HG02943 (cell line): ENCODE data around the gene SLC39A11.

Experiments
- ATAC-seq: cut with Tn5 transposase; IDR thresholded peaks from one replicate; pipeline ENCODE4 v1.9.1; 2021; ENCODE audit warnings: mild to moderate bottlenecking, low read depth, moderate library complexity; ENCODE audit not compliant: unreplicated experiment

The SLC39A11 gene

DNA sequence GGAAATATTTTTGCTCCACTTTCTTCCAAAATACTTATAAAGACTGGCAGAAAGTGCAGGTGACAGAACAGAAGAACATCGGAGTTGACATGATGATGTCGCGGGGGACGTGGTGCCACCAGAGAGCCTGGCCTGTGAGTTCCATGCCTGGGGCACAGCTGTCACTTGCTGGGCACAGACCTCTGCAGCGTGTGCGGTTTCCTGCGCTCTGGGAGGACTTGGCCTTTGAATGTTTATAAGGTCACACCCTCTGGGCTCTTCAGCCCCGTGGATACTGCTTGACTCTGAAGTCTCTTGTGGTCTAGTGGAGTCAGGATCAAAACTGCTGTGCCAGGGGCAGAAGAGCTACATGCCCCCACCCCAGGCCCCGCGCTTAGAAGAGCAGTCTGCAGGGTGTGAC is 357.9 kb downstream of the SLC39A11 start:
- ATAC-seq = no peak

DNA sequence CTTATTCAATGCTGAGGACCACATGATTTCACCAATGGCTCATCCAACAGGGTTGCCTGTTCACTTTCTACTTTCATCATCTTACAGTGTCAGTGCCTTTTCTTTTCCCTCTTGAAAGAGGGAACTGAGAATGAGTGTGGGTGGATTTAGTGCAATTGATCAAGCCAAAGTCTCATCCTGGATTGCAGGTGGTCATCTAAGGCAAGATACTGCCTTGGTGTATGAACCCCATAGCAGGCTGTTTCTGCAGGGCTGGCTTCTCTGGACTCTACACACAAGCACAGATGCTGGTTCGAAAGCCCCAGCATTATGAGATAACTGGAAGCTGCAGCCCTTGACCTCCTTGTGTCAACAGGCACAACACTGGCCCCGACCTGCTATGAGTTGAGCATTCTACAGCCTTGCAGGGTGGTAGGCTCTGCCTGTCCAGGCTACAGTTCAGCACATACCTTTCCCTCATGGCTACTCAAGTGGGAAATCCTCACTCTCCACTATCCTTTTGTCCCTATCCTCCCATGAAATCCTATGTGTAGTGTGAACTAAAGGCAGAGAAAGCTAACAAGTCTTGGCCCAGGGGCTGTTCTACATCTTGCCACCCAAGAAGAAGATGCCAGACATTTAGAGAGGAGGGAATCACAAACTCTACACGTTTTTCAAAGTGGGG is 358.7 kb downstream of the SLC39A11 start:
- ATAC-seq = no peak

DNA sequence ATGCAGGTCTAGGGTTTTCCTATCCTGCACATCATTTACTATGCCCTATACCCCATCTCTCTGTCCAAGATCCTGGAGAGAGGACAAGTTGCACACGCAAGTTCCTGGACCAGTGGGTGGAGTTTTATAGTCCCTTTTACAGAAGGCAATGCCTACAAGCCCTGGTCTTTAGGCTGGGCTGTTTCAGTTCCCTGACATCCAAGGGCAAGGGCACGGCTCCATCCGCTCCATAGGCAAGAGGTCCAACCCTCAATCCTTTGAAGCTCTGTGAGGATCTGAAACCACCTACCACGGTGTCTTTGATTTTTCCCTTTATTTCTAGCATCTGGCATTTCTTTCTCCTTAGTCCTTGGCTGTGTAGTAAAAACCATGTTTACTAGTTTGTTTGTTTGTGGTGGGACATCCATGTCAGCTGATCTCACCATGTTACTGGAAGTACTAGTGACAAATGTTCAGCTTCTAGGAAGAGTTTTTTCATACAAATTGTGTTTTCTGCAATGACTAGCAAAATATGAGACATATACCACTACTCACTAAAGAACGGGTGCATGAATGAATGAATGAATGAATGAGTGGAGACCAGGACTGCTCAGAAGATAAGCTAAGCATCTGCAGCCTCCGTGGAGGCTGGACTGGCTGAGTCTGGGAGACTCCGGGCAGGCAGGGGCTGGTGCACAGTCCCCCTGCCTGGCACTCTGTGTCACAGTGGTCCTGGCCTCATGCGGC is 359.4 kb downstream of the SLC39A11 start:
- ATAC-seq = no peak

DNA sequence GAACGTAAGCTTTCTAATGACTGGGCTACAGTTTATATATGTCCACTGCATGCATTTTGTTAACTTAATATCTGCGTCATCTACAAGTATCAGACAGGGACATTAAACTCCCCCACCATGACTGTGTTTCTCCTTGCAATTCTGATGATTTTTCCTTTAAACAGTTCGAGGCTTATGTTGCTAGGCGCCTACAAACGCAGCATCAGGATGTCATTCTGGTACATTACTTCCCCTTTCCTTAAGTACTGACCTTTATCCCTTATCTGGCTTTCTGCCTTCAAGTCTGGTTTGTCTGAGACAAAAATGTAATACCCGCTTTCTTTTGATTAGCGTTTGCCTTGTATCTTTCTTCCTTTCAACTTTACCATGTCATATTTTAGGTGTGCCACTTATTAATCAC is 362.4 kb downstream of the SLC39A11 start:
- ATAC-seq = no peak

DNA sequence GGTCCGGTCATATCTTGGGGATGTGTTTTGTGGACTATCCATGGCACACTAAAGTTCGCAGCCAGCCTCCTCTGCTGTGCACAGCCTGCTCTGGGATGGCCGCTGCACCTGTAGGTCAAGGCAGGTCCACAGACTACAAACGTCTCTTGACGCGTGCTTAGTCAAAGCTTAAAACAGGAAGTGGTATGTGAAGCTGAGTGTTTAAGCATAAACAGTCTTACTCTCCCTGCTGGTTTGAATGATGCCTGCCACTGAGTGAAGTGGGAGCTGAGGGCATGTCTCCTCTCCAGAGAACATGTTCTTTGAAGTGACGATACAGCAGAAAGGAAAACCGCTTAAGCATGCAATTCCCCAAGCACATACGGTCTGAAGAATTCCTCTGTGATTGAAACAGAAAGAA is 365.6 kb downstream of the SLC39A11 start:
- peak; percentile 93 for ATAC-seq

DNA sequence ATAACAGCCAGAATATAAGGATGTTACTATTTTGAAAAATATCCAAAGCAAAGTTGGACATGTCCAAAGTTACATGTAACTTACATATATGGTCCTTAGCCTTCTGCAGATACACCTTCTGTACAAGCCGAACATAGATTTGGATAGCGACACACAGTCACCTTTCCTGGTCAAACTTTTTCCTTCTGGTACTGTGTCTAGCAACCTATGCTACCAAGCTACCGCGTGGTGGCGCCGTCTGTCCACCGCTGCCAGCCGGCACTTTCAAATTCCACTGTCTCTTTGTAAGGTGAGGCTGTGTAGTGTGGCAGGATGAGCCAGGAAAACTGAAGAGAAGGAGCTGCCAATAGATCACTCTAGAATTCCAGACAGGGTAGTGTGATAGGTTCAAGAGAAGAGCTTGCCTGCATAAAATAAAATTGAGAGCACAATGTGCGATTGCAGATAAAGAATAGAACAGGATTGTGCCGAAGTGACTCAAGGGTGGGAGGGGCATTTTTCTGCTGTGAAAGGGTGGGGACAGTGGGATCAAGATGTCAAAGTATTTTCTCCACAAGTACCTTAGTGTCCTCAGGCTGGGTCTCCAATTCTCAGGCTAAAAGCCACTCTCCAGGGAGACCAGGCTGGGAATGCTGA is 366.9 kb downstream of the SLC39A11 start:
- ATAC-seq = no peak

DNA sequence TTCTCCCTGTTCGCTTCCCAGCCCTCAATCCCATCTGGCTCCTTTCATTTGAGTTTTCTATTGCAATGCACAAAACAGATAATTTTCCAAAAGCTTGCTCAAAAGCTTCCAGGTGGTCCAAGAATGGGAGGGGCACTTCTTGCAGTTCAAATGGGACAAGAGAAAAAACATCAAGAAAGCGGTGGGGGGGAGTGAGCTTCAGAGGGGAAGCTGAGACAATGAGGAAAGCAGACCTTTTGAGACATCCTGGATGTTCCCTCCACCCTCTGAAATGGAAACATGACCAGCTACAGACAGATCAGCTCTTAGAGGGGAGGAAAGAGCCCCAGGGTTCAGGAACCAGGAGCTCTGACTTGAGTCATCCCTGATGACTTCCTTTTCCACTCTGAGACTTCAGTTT is 368.2 kb downstream of the SLC39A11 start:
- no peak for ATAC-seq

DNA sequence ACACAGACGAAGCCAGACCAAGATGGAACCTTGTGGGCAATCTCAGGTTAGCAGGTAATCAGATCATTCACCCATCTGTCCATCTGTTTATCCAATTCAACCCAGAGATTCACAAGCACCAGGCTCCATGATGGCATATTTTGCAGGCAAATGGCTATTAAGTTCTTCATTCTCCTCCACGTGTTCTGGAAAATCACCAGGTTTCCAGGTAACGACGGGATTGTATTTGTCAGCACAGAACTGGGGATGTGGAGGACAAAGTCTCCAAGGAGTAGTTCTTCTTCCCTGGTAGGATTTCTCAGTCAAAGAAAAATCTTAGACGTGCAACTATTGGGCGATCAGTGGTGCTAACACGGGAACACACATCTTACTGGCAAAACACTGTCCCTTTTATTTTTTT is 368.8 kb downstream of the SLC39A11 start:
- no peak for ATAC-seq

DNA sequence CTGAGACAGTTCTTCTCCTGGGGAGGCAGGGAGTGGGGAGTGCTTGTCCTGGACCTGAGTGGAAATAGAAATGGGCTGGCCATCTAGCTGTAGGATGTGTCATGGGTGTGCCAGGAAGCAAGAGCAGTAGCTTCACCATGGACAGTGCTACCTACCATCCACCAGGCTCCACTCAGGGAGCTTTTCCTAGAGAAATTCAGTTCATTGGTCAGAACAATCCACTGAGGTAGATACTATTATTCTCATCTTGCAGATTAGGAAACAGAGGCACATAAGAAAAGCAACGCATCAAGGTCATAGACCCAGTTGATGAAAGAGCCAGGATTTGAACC is 372.0 kb downstream of the SLC39A11 start:
- ATAC-seq = no peak

DNA sequence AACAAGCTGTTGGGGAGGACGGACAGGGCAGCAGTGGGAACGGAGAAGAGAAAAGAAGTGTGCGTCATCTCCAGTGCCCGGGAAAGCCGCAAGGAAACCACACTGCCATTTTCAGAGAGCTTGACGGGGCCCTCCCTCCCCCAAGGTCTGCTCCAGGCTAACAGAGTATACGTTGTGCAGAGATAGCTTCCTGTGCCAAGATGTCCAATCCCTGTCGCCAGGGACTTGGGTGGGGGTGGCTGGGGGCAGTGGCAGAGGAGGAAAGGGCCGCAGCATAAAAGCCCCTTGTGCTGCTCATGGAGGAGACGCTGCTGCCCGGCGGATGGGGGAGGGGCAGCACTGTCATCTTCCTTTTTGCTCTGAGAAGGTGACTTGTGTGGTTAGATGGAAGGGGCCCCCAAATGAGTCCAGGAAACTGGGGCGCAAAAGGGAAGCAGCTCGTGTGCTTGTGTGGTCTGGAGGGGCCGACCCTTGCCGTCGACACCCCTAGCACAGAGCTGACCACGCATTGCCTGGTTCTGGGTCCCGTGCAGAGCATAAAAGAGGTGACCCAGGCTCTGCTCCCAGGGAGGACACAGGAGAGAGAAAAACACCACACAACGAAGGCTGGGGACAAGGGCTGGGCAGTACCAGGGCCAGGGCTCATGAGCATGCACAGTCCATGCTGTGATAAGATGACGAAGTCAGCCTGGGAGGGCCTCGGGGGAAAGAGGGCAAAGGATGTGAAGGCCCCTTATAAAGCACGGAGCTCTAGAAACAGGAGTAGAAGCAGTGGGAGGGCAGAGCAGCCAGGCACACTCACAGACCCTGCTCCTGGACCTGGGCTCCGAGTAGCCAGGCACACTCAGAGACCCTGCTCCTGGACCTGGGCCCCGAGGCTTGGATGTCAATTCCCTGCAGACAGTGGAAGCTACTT is 372.7 kb downstream of the SLC39A11 start:
- ATAC-seq = peak; percentile 65

DNA sequence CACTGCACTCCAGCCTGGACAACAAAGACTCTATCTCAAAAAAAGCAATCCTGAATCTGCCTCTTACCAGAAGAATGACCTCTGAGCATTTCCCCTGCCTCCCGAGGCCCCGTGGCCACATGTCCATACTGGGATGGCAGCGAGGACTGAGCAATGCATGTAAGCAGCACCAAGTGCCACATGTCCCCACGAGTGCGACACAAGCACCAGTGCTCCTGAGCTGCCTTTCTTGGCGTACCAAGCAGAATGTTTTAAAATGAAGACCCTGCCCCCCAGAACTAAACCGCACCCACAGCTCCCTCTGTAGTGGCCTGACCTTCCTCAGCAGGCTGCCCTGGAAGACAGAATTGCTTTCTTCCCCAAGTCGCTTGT is 373.3 kb downstream of the SLC39A11 start:
- ATAC-seq = peak; percentile 6

DNA sequence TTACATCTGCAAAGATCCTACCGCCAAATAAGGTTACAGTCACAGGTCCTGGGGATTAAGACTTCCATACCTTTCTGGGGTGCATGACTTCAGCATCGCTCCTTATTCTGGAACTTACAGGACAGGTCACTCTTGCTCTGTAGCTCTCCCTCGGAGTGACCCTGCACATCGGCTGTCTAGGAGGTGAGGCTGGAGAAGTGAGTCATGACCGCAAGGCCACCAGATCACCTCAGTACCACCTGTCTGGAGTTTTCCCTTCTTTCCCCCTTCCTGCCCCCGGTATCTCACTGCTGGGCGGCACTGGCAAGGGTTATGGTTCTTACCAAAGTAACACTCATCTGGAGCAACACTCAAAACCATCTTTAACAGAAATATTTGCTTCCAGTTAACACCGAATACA is 374.8 kb downstream of the SLC39A11 start:
- ATAC-seq = no peak

DNA sequence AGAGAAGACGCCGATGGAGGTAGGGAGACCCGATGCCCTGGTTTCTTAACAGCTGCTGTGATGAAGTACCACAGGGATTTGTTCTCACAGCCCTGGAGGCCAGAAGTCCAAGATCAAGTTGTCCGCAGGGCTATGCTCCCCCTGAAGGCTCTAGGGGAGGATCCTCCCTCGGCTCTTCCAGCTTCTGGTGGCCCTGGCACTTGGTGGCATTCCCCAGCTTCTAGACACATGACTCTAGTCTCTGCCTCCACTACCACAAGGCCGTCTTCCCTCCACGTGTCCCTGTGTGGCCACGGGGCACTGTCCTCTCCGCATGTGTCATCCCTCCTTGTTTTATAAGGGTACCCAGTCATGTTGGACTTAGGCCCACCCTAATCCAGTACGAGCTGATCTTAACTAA is 375.2 kb downstream of the SLC39A11 start:
- ATAC-seq = no peak

DNA sequence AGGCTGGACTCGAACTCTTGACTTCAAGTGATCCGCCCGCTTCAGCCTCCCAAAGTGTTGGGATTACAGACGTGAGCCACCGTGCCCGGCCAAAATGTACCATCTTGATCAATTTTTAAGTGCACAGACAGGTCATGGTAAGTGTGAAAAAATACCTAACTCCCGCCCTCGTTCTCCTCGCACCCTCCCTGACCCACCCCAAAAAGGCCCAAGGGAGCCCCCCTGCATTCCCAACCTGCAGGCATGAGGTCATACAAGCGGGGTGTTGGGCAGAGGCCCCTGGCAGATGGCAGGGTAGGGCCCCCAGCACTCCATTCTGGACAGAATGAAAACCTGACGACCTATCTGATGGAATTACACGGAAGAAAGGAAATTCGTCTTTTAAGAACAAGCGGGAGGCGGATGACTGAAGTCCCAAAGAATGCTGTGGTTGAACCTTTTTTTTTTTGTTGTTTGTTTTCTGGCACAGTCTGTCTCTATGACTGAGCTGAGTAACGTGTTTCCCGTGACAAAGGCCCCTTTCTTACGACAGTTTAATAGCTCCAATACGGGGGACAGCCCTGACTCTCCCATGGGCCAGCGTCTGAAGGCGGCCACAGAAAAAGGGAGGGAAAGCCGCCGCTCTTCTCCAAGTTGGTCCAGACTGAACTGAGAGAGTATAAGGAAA is 376.4 kb downstream of the SLC39A11 start:
- ATAC-seq = no peak

DNA sequence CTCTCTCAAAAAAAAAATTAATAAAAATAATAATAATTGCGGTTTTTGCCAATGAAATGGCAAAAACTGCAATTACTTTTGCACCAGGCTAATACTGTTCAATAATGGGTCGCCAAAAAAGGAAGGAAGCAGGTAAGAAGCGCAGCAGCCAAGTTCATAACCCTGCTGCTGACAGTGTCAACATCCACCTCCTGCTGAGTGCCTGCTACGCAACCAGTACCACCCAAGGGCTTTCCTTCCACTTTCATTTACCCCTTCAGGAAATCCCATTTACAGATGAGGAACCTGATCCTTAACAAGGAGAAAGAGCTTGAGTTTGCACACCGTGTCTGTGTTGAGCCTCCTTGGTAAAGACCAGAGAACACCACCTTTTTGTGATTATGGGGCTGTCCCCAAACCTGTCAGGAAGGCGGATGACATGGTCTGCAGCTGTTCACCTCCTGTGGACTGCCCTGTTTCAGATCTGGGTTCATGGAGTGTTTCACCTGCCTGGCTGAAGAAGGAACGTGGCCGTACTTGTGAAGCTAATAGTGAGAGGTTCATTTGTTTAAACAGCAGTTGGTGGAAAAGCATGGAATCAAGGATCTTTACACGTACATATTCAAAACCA is 378.0 kb downstream of the SLC39A11 start:
- no peak for ATAC-seq

DNA sequence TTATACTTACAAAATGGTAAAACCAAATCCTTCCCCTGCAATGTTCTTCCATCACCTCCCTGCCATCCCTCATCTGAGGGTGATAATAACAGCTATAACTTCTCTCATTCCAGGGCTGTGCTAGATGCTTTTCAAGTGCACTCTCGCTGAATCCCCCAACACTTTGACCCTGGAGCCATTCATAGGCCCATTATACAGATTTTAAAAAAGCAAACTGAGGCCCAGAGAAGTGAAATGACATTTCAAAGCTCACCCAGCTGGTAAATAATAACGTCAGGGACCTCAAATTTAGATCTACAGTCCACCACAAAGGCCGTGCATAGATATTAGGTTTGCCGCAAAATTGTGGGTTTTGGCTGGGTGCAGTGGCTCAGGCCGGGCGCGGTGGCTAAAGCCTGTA is 378.8 kb downstream of the SLC39A11 start:
- ATAC-seq = no peak

DNA sequence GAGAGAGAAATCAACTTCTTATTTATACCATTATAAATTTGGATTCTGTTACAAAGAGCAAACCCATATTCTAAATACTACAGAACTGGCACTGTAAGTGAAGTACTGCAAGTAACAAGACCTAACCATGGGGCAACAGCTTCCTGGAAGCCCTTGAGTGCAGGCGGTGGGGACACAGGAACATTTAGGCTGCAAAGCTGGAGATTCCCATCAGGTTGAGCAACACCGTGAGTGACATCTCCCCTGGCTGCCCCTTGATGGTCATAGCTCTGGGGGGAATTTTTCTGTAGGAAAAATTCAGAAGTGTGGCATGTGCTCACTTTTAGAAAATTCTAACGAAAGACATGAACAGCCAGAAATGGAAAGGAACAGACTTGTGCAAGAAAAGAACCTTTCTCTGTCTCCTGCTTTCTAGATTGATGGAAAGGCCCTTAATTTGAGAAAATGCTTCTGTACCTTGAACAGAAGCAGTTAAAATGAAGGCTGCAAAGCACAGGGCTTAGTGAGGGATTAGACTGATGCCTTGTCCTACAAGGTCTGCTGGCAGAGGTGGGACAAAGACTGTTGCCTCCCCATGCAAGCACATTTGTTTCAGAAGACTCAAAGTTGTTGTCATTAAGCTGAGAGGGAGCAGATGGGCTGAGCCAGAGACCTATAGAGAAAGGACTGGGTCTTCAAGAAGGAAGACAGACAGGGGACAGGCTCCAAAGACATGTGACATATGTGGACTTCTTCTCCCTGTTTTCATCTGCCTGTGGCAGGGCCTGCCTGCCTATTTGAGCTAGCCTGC is 380.8 kb downstream of the SLC39A11 start:
- no peak for ATAC-seq

DNA sequence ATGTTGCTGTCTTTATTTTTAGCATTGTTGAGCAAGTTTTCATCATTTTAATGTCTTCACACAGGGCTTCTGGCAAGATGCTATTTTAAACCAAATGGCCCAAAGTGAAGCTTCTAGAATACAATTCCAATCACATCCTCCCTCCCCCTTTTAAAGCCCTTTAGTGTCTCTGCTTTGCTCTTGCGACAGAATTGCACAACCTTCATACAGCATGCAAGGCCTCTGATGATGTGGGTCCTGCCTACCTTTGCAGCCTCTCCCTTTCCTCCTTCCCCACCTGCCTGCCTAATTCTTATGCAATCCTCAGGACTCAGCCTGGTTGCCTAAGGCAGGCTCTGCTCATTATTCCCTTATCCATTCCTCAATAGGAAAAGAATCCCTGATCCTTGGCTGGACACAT is 381.7 kb downstream of the SLC39A11 start:
- no peak for ATAC-seq

DNA sequence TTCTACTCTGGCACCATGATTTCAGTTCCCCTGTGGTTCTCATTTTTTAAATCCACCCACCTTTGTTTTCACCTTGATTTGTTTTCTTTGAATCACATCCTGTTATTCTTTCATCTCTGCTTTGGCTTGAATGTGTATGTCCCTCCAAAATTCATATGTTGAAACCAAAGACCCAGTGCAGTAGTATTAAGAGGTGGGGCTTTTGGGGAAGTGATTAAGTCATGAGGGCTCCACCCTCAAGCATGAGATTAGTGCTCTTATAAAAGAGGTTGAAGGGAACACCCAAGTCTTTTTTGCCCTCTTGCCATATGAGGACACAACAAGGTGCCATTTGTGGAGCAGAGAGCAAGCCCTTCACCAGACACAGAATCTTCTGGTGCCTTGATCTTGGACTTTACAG is 382.3 kb downstream of the SLC39A11 start:
- ATAC-seq = no peak
